ENCODE data around the gene MARS2.
"Not testable (repeated sequence)": the region's sequence is repeated elsewhere in the genome, so short reads cannot be mapped to it uniquely, and the experiment has no call there.

The MARS2 gene

DNA sequence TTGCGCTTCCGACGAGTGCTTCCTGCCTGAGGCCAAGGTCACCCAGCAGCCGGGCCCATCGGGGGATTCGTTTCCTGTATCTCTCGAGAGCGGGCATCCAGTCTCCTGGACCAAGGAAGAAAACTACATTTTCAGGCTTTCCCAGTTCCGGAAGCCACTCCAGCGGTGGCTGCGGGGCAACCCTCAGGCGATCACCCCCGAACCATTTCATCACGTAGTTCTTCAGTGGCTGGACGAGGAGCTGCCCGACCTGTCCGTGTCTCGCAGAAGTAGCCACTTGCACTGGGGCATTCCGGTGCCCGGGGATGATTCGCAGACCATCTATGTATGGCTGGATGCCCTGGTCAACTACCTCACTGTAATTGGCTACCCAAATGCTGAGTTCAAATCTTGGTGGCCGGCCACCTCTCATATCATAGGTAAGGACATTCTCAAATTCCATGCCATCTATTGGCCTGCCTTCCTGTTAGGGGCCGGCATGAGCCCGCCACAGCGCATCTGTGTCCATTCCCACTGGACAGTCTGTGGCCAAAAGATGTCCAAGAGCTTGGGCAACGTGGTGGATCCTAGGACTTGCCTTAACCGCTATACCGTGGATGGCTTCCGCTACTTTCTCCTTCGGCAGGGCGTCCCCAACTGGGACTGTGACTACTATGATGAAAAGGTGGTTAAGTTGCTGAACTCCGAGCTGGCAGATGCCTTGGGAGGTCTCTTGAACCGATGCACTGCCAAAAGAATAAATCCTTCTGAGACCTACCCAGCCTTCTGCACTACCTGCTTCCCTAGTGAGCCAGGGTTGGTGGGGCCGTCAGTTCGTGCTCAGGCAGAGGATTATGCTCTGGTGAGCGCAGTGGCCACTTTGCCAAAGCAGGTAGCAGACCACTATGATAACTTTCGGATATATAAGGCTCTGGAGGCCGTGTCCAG is 1.0 kb downstream of the MARS2 start:
- in situ Hi-C loops (cut with HindIII; ENCODE audit: low sequenced_read_pairs): no loop called here

DNA sequence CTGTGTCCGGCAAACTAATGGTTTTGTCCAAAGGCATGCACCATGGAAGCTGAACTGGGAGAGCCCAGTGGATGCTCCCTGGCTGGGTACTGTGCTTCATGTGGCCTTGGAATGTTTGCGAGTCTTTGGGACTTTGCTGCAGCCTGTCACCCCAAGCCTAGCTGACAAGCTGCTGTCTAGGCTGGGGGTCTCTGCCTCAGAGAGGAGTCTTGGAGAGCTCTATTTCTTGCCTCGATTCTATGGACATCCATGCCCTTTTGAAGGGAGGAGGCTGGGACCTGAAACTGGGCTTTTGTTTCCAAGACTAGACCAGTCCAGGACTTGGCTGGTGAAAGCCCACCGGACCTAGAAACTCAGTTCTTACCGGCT is 1.7 kb downstream of the MARS2 start:
- in situ Hi-C loops (cut with HindIII; ENCODE audit: low sequenced_read_pairs): no loop called here

DNA sequence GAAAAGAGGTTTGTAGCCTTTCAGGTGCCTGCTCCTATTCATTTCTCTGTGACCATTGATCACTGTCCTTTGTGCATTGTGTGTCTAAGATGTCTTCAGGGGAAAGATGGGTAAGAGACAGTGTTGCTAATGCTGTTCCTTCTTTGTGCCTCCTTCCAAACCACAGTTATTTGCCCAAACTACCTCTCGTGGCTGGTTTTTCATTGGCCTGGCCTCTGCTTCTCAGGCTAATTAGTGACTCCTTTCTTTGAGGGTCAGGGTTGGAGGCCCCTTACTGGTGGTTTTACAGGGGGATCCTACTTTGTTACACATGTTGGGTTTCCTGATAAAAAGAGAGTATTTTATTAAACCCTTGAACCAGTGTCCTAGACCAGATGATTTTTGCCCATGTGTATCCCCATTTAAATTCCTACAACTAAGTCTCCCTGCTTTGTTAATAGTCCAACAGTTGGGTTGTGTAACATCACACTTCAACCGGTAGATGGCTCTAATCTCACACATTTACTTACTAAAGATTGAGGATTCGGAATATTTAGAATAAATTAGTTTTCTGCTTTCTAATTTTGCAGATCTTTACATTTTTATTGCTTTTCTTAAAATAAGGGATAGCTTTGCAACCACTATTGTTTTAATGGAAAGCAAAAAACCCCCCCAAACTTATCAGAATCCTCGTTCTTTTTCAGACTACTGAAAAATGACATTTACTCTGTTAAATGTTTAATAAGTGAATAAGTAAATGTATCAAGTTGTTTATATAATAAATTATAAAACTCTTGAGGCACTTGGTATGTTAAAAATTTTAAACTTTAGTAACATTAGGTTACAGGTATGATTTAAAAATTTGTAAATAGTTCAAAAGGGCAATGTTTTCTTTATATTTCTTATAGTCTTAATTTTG is 2.4 kb downstream of the MARS2 start:
- in situ Hi-C loops (cut with HindIII; ENCODE audit: low sequenced_read_pairs): no loop called here

DNA sequence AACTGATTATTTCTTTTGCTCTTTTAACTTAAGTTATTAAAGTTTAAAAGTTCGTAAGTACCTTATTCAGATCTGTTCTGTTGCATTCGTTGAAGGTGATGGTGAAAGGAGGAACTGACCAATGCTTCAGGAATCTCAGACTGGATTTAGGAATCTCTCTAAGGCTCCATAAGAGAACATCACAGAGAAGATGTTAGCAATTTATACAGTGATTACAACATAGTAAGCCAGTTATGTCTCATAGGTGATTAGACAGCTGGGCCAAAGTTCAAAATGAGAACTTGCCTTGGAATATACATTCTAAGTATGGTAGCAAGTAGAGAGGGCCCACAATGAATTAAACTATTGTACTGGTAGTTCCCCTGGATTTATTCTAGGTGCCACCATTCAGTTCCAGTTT is 3.2 kb downstream of the MARS2 start:
- in situ Hi-C loops (cut with HindIII; ENCODE audit: low sequenced_read_pairs): no loop called here

DNA sequence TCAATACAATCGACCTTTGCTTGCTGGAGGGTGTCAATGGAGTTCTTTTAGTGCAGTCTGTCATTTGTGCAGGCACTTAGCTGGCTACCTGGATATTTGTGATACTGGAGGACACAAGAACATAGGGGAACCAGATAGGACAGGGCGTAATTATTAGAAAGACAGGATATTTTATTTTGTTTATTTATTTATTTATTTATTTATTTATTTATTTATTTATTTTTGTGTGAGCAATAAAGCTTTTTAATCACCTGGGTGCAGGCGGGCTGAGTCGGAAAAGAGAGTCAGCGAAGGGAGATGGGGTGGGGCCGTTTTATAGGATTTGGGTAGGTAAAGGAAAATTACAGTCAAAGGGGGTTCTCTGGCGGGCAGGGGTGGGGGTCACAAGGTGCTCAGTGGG is 4.0 kb downstream of the MARS2 start:
- in situ Hi-C loops (cut with HindIII; ENCODE audit: low sequenced_read_pairs): not testable (repeated sequence)

DNA sequence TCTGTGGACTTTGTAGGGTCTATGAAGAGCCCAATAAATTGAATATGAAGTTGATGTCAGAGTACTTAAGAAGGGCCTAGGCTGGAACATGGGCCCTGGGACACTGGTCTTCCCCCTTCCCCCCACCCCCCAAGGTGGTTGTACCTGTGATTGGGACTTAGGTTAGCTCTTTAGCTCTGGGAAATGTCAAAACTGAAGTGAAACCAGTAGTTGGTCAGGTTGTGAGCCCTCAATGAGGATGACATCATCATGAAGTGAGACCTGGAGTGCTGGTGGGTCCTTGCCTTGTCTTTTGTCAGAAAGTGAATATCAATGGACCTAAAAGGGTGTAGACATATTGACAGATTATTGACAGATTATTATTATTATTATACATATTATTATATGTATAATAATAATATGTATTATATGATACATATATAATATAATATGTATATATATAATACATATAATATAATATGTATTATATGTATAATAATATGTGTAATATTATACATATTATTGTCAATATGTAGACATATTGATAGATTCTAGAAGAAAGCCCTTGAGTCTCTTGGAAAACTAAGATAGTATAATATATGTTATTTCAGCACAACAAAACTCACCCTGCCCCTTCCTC is 5.4 kb downstream of the MARS2 start:
- in situ Hi-C loops (cut with HindIII; ENCODE audit: low sequenced_read_pairs): no loop called here

DNA sequence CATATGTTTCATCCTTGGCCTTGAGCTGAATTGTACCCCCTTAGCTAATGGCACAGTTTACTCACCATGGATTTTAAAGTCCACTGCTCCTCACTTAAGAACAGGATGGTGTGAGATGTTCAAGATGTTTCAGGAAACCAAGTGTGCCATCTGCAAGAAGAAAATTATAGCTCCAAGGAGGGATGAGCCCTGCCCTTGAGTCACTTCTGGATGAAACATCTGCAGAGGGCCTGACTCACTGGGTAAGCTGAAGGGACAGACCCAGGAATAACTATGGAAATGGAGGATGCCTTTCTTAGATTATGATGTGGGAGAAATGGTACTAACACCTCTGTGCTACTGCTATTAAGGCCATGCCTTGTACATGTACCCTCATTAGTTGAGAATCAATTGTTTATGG is 6.4 kb downstream of the MARS2 start:
- in situ Hi-C loops (cut with HindIII; ENCODE audit: low sequenced_read_pairs): no loop called here

DNA sequence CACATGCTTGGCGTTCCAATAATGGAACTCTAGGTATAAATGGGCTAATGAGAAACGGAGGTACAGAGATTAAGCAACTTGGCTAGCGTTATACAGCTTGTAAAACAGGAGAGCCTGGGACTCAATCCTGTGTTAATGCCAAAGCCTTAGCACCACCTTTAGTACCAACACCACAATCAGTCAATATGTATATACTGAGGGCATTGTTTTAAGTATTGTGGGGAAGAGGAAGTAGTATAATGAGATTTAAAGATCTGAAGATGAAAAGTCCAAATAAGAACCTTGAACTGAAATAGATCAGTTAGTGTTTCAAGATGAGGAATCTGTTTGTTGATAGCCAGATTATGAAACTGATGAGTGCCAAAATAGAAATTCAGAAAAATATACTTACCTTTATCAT is 8.1 kb downstream of the MARS2 start:
- in situ Hi-C loops (cut with HindIII; ENCODE audit: low sequenced_read_pairs): no loop called here

DNA sequence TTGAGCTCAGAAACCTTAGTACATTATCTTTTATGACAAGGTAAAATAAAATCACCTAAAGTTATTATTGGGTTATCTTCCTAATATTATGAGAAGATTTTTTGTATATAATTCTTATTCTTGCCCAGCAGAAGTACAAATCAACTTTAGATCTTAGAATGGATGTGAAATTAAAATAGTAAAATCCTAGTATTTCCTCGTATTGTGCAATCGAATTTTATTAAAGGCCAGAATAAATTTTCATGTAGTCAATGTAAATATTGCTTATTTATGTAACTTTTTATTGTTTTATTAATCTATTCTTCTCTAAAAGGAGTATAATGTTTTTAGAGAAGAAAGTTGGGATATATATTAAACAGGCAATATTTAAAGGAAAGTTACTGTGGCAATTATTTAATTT is 12.7 kb downstream of the MARS2 start:
- in situ Hi-C loops (cut with HindIII; ENCODE audit: low sequenced_read_pairs): no loop called here

DNA sequence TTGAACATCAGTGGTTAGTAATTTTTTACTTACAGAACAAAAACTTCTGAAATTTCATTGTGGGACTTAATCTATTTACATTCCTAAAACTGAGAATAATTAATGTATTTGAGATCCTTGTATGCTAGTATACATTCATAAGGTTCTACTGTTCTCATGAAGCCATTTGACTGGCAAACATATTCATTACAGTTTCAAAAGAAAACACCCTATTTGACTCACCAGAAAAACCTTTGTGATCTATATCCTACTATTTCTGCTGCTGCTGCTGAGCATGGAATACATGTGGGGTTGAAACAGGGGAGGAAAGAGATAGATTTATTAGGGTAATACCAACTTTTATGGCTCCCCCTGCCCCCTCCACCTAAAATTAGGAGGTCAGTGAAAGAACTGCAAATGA is 21.8 kb downstream of the MARS2 start:
- in situ Hi-C loops (cut with HindIII; ENCODE audit: low sequenced_read_pairs): no loop called here

DNA sequence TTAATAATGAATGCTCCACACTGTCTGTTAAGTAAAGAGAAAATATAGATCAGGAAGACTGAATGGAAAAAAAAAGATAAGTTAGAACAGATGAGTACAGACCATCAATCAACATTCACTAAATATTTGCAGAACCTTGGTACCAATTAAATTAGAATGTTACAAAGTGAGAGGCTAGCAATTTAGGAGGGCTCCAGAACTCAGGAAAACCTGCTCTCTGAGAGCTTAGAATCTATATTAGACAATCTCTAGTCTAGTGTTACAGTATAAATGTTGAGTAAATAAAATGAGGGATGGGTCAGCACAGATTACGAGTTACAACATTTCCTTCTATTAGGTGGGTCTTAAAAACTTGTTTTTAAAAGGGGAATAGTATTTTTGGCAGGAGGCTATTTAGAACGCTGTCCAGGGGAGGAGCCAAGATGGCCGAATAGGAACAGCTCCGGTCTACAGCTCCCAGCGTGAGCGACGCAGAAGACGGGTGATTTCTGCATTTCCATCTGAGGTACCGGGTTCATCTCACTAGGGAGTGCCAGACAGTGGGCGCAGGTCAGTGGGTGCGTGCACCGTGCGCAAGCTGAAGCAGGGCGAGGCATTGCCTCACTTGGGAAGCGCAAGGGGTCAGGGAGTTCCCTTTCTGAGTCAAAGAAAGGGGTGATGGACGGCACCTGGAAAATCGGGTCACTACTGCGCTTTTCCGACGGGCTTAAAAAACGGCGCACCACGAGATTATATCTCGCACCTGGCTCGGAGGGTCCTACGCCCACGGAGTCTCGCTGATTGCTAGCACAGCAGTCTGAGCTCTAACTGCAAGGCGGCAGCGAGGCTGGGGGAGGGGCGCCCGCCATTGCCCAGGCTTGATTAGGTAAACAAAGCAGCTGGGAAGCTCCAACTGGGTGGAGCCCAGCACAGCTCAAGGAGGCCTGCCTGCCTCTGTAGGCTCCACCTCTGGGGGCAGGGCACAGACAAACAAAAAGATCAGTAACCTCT is 23.7 kb downstream of the MARS2 start:
- in situ Hi-C loops (cut with HindIII; ENCODE audit: low sequenced_read_pairs): not testable (repeated sequence)

DNA sequence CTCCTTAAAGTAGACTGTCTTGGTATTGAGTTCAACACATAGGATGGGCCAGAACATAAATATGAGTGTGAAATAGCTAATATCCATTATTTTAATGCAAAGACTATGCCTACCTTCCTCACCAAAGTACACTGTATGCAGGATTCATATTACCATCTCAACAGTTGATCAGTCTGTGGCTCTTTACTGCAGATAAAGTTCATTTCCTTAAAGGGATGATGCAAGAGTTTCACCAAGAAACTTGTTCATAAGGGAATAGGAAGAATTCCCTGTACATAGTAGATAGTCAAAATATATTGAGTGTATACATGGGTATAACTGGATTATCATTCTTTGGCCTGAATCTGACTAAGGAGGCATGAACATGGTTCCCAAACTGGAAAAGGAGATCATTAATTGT is 35.0 kb downstream of the MARS2 start:
- in situ Hi-C loops (cut with HindIII; ENCODE audit: low sequenced_read_pairs): no loop called here
